Amniotic epithelial cell (primary cell): ENCODE results near the gene RS1.

Source experiments
- DNase-seq: peaks from one replicate; pipeline ENCODE4 v3.0.0-alpha.2; 2010; ENCODE audit warnings: low read depth

Gene RS1

GRCh38 chrX:18598413-18598812, 73.5 kb downstream of the RS1 start:
- DNase-seq, result peak; percentile 71

GRCh38 chrX:18596096-18596495, 75.8 kb downstream of the RS1 start:
- peak; percentile 23 for DNase-seq

GRCh38 chrX:18594079-18594478, 77.8 kb downstream of the RS1 start:
- no peak for DNase-seq

- no peak for DNase-seq
These were observed 80.1 kb downstream of the RS1 start for GRCh38 chrX:18591834-18592233.
